Measurements from ENCODE around the gene ARAP2. TPM values are rescaled to one million over a fixed set of nuclear protein-coding genes. Genes with fewer than 3 reads are reported as not detected.

The ARAP2 gene
- total and polyA plus RNA-seq, 9 donors, result 0.76 to 77.3 (median 5.9) TPM

- intact Hi-C loops (cut with DNase I), result no loop called here
- Histone ChIP-seq H3K27ac (no peak overlapping the region), H3K27me3 (no peaks in the 10 kb centered on the region), H3K4me3 (no peak overlapping the region), H3K9me3 (no peaks in the 10 kb centered on the region), H3K36me3 (no peaks in the 10 kb centered on the region), H3K4me1 (ENCODE audit: insufficient read depth) (no peaks in the 10 kb centered on the region)
- WGBS, 3 donors, result 79 to 90% (median 83%) methylated on average over 2 of the region's 2 CpGs
- TF ChIP-seq, protein P1, sequence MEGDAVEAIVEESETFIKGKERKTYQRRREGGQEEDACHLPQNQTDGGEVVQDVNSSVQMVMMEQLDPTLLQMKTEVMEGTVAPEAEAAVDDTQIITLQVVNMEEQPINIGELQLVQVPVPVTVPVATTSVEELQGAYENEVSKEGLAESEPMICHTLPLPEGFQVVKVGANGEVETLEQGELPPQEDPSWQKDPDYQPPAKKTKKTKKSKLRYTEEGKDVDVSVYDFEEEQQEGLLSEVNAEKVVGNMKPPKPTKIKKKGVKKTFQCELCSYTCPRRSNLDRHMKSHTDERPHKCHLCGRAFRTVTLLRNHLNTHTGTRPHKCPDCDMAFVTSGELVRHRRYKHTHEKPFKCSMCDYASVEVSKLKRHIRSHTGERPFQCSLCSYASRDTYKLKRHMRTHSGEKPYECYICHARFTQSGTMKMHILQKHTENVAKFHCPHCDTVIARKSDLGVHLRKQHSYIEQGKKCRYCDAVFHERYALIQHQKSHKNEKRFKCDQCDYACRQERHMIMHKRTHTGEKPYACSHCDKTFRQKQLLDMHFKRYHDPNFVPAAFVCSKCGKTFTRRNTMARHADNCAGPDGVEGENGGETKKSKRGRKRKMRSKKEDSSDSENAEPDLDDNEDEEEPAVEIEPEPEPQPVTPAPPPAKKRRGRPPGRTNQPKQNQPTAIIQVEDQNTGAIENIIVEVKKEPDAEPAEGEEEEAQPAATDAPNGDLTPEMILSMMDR (IDR thresholded peaks at IDR 0.05), result no peak
- TF ChIP-seq EP300 (IDR thresholded peaks at IDR 0.05) (no peak), POLR2A (IDR thresholded peaks at IDR 0.05) (no peak)
- no peak for DNase-seq
Measured at GRCh38 chr4:36255577-36255976, 11.3 kb upstream of the ARAP2 start.

- H3K4me1 ChIP-seq (ENCODE audit: insufficient read depth), result no peaks in the 10 kb centered on the region
- H3K27me3 ChIP-seq, result no peaks in the 10 kb centered on the region
- 74 to 85% (median 78%) methylated on average over 2 of the region's 2 CpGs for WGBS, 3 donors
- TF ChIP-seq, protein P1 (IDR thresholded peaks at IDR 0.05), result no peak
- TF ChIP-seq EP300 (IDR thresholded peaks at IDR 0.05) (no peak), POLR2A (IDR thresholded peaks at IDR 0.05) (no peak)
- no peaks in the 10 kb centered on the region for H3K9me3 ChIP-seq
- intact Hi-C loops (cut with DNase I), result no loop called here
- no peak overlapping the region for H3K27ac ChIP-seq
- DNase-seq, result no peak
- H3K4me3 ChIP-seq, result no peak overlapping the region
- no peaks in the 10 kb centered on the region for H3K36me3 ChIP-seq
Measured at GRCh38 chr4:36254371-36254770, 10.1 kb upstream of the ARAP2 start.

- 72 to 81% (median 78%) methylated on average over 2 of the region's 2 CpGs for WGBS, 3 donors
Measured at GRCh38 chr4:36251983-36252382, 7.7 kb upstream of the ARAP2 start.

GRCh38 chr4:36249610-36250009 is 5.3 kb upstream of the ARAP2 start:
- intact Hi-C loops (cut with DNase I), result no loop called here
- Histone ChIP-seq H3K4me1 (ENCODE audit: insufficient read depth) (peaks cover under 1% of the 10 kb centered on the region), H3K9me3 (peaks cover 0 to 3% of the 10 kb centered on the region in 2 donors), H3K4me3 (no peak overlapping the region), H3K27ac (no peak overlapping the region), H3K36me3 (no peaks in the 10 kb centered on the region), H3K27me3 (no peaks in the 10 kb centered on the region)
- no peak for DNase-seq
- TF ChIP-seq EP300 (IDR thresholded peaks at IDR 0.05) (no peak), POLR2A (IDR thresholded peaks at IDR 0.05) (no peak)
- TF ChIP-seq, protein P1 (IDR thresholded peaks at IDR 0.05), result no peak
- WGBS, 3 donors, result 61 to 75% (median 71%) methylated on average over 1 of the region's 1 CpG

More at GRCh38 chr4:36251983-36252382, 7.7 kb upstream of the ARAP2 start:
- no peaks in the 10 kb centered on the region for H3K27me3 ChIP-seq
- DNase-seq, result no peak
- no peaks in the 10 kb centered on the region for H3K36me3 ChIP-seq
- intact Hi-C loops (cut with DNase I), result no loop called here
- H3K4me3 ChIP-seq, result no peak overlapping the region
- H3K4me1 ChIP-seq (ENCODE audit: insufficient read depth), result no peaks in the 10 kb centered on the region
- no peaks in the 10 kb centered on the region for H3K9me3 ChIP-seq
- no peak overlapping the region for H3K27ac ChIP-seq
- TF ChIP-seq, protein P1 (IDR thresholded peaks at IDR 0.05), result no peak
- no peak for TF ChIP-seq POLR2A (IDR thresholded peaks at IDR 0.05)
- no peak for TF ChIP-seq EP300 (IDR thresholded peaks at IDR 0.05)
